Fibroblast of the conjunctiva (primary cell): ENCODE data around the gene SMPD2.
A peak's percentile ranks its signal among the peaks of the same experiment; 100 is the strongest.
"Not testable (repeated sequence)": the region's sequence is repeated elsewhere in the genome, so short reads cannot be mapped to it uniquely, and the experiment has no call there.

Source experiments
- DNase-seq: peaks from one replicate; pipeline ENCODE4 v3.0.0-alpha.2; 2010; ENCODE audit warnings: low read depth

Gene SMPD2

DNA sequence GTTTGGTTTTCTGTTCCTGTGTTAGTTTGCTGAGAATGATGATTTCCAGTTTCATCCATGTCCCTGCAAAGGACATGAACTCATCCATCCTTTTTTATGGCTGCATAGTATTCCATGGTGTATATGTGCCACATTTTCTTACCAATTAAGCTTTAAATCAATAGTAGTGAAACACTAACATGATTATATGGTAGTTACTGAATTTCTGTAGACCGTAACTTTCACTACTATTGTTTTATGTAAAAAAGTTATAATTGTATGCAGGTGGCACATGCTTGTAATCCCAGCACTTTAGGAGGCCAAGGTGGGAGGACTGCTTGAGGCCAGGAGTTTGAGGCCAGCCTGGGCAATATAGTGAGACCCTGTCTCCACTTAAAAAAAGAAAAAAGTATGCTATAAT is 20.7 kb downstream of the SMPD2 start:
- not testable (repeated sequence) for DNase-seq

- no peak for DNase-seq
These were observed 21.4 kb downstream of the SMPD2 start for GRCh38 chr6:109461733-109462526.

GRCh38 chr6:109465772-109466171 is 25.2 kb downstream of the SMPD2 start:
- no peak for DNase-seq

DNA sequence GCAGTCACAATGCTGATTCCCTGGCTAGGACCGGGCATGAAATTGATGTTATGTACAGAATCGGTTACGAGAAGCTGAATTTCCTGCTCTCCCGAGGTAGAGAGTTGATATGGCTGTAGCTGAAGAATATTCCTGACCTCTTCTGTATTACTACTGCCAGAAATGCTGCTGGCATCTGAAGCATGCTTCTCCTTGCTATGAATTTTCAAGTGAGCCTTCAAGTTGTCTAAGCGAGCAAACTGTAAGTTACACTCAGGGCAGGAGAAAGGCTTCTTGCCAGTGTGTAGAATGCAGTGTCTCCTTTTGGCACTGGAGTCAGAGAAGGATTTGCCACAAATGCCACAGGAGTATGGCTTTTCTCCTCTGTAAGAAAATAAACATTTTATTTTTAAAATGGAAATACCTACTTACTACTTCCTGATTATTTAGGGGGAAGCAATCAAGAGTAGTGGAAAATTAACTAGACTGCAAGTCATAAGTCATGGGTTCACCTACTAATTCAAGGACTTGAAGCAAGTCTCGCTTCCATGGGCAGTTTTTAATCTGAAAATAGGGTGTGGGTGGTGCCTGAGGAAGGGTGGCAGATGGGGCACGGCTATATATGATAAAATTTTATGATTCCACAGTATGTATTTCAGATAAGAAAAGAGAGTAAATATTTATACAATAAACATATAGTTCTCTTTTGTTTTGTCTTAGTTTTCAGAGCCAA is 25.8 kb downstream of the SMPD2 start:
- DNase-seq, result no peak

DNA sequence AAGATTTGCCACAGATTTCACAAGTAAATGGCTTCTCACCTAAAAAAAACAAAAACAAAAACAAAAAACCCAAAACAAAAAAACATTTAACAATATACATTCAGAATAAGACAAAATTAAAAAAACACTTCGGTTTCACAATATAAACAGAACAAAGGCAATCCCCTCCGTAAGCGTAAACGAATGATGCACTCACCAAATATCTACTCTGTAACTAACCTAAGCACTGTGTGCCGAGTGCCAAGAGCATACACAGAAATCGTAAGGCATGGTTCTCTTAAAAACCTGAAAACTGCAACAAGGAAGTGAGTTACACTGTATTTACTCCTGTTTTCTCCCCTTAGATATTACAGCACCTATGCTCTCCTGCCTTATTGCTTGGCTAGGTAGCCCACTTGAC is 27.2 kb downstream of the SMPD2 start:
- no peak for DNase-seq

- DNase-seq, result no peak
These were observed 29.2 kb downstream of the SMPD2 start for GRCh38 chr6:109469591-109470189.

DNA sequence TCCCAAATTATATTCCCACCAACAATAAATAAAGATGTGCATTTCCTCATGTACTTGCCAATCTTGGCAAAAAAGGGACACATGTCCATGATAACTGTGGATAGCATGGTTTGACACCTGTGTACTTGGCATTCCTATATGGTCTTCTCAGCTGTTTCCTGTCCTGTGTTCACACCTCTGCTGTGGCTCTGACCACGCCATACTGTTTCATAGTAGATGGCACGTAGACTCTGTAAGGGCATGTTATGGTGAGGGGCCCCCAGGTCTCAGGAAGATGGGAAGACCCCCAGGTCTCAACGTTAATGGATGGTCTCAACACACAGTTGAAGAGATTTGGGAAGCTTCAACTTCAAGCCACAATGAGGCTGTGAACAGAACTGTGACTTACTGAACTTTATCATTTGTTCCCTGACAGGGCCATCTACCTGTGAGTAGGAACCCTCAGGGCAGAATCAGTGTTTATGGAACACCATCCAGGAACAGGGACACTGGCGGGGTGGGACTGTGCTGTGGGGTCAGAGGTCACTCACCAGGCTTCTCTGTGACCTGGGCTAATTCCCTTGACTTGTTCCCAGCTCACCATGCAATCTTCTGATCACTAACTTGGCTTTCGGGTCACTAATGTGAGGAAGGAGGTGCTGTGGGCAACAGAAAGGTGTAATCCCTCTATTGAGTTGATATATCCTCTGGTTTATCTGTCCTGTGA is 30.7 kb downstream of the SMPD2 start:
- no peak for DNase-seq

DNA sequence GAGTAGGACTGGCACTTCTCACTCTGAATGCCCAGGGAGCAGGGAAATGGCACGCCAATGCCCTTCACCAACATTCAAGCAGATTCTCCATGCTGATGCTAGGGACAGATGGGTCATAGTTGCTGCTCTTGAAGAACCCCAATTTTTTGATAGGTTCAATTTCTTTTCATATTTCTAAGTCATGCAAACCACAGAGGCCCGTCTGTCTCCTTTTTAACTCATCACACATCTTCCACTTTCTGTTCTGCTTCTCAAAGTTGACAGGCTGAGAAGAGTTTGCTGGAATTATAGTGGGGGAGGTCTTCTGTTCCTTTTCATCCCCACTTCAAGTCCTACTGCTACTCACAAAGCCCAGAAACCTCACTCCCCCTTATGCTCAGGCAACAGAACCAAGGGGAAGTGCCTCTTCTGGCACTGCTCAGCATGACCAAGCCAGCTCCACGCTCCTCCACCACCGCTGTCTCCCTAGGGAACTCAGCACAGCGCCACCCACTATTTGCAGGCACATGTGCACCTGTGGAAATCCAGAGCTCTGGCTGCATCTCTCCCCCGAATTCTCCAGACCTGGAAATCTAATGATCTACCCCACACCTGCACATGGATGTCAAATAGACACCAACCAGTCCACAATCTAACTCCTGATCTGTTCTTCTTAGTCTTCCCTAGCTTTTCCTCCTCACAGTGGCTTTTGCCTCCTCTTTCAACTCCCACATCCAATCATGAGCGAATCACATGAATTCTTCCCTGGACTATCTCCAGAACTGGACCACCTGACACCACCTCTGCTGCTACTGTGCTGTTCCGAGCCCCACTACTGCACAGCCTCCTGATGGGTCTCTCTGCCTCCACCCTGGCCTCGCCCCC is 31.8 kb downstream of the SMPD2 start:
- DNase-seq, result no peak

- no peak for DNase-seq
These were observed 32.6 kb downstream of the SMPD2 start for GRCh38 chr6:109473120-109473519.

- DNase-seq, result no peak
These were observed 34.5 kb downstream of the SMPD2 start for GRCh38 chr6:109474995-109475394.

DNA sequence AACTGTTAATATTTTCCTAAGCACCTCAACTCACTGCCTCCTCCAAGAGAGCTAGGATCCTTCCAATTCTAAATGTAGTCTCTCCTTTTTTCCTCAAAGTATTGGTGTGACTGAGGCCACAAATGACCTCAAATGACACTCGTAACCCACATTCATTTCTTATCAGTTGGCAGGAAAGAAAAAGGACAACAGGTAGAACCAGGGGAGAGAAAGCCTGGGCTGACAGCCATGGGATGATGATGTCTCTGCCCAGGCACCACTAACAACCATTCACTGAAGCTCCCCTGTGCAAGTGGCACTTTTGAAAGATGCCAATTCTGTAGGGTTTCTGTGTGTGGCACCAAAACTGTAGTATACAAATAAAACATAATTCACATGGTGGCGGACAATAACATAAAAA is 35.1 kb downstream of the SMPD2 start:
- no peak for DNase-seq

DNA sequence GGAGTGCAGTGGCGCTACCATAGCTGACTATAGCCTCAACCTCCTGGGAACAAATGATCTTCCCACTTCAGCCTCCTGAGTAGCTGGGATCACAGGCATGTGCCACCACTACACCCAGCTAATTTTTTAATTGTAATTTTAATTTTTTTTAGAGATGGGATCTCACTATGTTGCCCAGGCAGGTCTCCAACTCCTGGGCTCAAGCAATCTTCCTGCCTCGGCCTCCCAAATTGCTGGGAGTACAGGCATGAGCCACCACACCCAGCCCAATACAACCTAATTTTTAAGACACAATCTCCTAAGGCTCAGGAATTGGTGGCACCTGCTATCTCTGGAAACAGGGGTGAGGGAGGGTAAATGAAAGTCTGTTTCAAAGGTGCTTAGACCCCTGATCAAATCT is 36.7 kb downstream of the SMPD2 start:
- no peak for DNase-seq

DNA sequence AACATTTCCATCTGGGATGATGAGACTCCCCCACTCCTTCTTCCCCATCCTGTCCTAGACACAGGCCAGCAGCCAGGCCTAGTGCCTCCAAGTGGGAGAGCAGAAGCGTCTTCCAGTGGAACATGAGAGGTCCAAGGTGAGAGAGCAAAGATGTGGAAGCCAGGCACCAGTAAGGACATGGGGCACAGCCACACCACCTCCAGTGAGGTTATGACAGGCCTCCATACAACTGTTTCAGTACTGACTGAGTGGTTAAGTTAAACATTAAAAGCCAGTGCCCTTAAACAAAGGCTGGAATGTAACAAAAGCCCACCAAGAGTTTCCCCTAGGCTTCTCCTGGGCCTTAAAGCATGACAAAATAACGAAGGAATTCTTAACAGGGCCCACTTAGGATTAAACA is 37.2 kb downstream of the SMPD2 start:
- no peak for DNase-seq

DNA sequence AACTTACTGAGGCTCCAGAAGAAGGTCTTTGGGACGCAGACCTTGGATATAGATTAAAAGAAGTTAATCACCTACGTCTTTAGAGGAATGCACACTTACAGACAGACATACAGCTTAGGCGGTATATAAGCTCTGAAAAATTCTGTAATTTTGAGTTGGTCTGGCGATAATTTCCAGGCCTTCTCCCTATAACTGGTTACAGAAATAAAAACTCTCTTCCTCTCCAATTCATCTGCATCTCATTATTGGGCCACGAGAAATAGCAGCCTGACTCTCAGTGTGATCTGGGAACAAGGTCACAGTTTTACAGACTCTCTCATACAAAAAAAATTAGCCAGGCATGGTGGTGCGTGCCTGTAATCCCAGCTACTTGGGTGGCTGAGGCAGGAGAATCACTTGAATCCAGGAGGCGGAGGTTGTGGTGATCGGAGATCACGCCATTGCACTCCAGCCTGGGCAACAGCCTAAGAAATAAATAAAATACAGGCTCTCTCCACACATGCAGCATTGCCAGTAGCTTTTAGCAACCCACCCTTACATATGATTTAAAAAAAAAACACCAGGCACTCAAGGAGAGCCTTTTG is 37.8 kb downstream of the SMPD2 start:
- DNase-seq, result no peak

DNA sequence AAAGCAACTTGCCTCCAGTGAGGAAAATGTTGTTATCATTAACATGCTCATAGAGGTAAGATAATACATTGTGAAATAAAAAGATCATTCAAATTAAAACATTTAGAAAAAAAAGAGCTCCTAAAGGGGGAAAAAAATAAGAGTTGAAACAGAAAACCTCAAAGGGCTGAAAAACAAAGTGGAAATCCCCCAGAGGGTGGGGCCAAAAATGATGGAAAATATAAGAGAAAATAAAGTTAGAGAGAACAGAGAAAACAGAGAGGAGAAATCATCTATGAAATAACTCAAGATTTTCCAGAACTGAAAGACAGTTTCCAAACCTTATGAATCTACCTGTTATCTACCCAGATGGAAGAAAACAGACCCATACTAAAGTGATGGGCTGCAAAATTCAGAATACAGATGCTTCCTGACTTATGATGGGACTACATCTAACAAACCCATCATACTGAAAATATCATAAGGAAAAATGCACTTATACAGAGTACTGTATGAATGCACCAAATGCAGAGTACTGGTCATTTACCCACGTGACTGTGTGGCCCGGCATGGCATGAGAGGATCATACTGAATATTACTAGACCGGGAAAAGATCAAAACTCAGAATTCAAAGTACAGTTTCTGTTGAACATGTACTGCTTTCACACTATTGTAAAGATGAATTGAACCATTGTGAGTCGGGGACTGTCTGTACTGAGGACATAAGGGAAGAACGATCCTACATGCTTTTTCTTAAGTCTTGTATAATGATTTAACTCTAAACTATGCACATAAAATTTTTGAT is 38.5 kb downstream of the SMPD2 start:
- DNase-seq, result no peak

GRCh38 chr6:109480993-109481480 is 40.5 kb downstream of the SMPD2 start:
- DNase-seq, result no peak

- DNase-seq, result peak; percentile 67
These were observed 42.6 kb downstream of the SMPD2 start, which contains the start of gene ZBTB24 for GRCh38 chr6:109482905-109483734. Gene ZBTB24 (minus strand): TSS chr6:109483219. CDS start chr6:109482026, 1,193 bp downstream.

GRCh38 chr6:109483735-109484057 is 43.2 kb downstream of the SMPD2 start:
- no peak for DNase-seq

DNA sequence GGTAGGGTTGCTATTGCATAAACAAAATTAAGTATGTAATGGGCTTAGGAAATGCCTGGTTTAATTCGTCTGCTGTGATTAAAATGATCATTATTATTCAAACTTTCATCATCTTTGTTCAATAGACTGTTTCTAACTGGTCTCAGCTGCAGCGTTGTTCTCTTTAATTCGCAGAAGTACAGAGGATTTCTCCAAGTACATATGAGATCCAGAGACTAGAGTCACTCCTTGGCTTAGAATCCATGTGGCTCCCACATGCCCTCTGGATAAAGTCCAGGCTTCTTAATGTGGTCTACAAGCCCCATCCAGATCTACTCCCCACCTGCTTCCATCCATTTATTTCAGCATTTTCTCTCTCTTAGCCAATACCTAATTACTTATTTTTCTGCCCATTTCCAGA is 43.6 kb downstream of the SMPD2 start:
- DNase-seq, result no peak
